Neural progenitor cell (in vitro differentiated cells): ENCODE data around the gene COL25A1.

Source experiments
- EZH2phosphoT487 ChIP-seq: fragments of 200-600 bp; sonication (generic); IDR thresholded peaks from 2 replicates; pipeline ENCODE4 v1.6.1; 2017; ENCODE audit warnings: antibody characterized with exemption
- TF ChIP-seq, protein P1 (sequence below): fragments of 200-600 bp; sonication (generic); IDR thresholded peaks from 2 replicates; pipeline ENCODE4 v1.5.1; 2017; ENCODE audit warnings: antibody characterized with exemption, mild to moderate bottlenecking

DNA sequence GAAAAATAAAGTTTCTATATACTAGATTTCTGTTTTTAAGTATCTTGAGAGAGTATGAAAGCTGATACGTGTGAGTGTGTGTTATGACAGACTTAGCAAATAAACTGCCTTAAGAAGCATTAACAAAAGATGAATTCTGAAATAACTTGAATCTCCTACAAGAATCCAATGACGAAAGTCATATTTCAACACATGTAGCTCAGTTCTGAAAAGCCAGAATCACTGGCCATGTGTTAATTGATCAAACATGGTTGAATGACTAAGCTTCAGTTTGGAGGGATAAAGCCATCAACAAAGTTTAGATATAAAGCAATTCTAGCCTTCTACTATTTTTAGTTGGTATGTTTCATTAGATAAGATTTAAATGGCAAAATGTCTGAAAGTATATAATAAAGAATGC lies 451.1 kb downstream of the COL25A1 start:
- TF ChIP-seq, protein P1, sequence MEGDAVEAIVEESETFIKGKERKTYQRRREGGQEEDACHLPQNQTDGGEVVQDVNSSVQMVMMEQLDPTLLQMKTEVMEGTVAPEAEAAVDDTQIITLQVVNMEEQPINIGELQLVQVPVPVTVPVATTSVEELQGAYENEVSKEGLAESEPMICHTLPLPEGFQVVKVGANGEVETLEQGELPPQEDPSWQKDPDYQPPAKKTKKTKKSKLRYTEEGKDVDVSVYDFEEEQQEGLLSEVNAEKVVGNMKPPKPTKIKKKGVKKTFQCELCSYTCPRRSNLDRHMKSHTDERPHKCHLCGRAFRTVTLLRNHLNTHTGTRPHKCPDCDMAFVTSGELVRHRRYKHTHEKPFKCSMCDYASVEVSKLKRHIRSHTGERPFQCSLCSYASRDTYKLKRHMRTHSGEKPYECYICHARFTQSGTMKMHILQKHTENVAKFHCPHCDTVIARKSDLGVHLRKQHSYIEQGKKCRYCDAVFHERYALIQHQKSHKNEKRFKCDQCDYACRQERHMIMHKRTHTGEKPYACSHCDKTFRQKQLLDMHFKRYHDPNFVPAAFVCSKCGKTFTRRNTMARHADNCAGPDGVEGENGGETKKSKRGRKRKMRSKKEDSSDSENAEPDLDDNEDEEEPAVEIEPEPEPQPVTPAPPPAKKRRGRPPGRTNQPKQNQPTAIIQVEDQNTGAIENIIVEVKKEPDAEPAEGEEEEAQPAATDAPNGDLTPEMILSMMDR = no peak
- TF ChIP-seq EZH2phosphoT487 = no peak
